WTC11 (cell line): ENCODE measurements around the gene TMED3.

ENCODE experiments used
- CBFB ChIP-seq: sonication (generic); formaldehyde crosslinking; IDR thresholded peaks from 2 replicates; pipeline ENCODE4 v1.8.1; 2022; ENCODE audit warnings: mild to moderate bottlenecking, low read depth, missing genetic modification reagents
- CREM ChIP-seq: sonication (generic); formaldehyde crosslinking; IDR thresholded peaks from 2 replicates; pipeline ENCODE4 v1.8.1; 2022; ENCODE audit warnings: mild to moderate bottlenecking, missing genetic modification reagents, moderate library complexity
- FOXJ3 ChIP-seq: sonication (generic); formaldehyde crosslinking; IDR thresholded peaks from 2 replicates; pipeline ENCODE4 v1.9.0; 2021; ENCODE audit warnings: missing genetic modification reagents, mild to moderate bottlenecking, borderline replicate concordance
- SMAD3 ChIP-seq: sonication (generic); formaldehyde crosslinking; IDR thresholded peaks from 2 replicates; pipeline ENCODE4 v1.8.0; 2022; ENCODE audit warnings: missing genetic modification reagents, mild to moderate bottlenecking, borderline replicate concordance
- TEAD4 ChIP-seq: sonication (generic); formaldehyde crosslinking; IDR thresholded peaks from 2 replicates; pipeline ENCODE4 v1.8.0; 2022; ENCODE audit warnings: mild to moderate bottlenecking, missing genetic modification reagents
- ZNF232 ChIP-seq: sonication (generic); formaldehyde crosslinking; IDR thresholded peaks from 2 replicates; pipeline ENCODE4 v1.8.0; 2022; ENCODE audit warnings: mild to moderate bottlenecking, missing genetic modification reagents
- TF ChIP-seq, protein P1 (sequence below): fragments of 200-600 bp; IDR thresholded peaks from 2 replicates; pipeline ENCODE4 v1.8.0; 2022; ENCODE audit warnings: antibody characterized with exemption
- TF ChIP-seq, protein P2 (sequence below): sonication (generic); formaldehyde crosslinking; IDR thresholded peaks from 2 replicates; pipeline ENCODE4 v1.8.1; 2022; ENCODE audit warnings: low read depth, missing genetic modification reagents, borderline replicate concordance

DNA sequence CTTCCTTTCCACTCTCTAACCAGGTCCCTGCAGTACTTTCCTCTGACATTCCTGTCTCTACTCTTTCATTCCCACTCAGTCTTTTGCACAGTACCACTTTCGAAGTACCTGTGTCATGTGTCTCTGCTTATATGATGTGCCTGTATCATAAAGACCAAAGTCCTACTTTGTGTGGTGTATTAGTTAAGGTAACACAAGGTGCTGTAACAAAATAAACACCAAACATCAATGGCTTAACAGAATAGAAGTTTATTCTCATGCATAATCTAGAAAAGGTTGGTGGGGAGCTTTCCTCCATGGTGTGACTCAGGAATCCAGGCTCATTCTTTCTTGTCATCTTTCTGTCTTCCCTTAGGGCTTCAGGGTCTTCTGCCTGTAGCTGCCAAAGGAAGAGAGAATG is 3.3 kb downstream of the TMED3 start:
- TF ChIP-seq CBFB (CRISPR knock-in tag) (no peak), ZNF232 (no peak), SMAD3 (CRISPR knock-in tag) (no peak), CREM (CRISPR knock-in tag) (no peak), FOXJ3 (CRISPR knock-in tag) (no peak), TEAD4 (CRISPR knock-in tag) (no peak)
- TF ChIP-seq, protein P1, sequence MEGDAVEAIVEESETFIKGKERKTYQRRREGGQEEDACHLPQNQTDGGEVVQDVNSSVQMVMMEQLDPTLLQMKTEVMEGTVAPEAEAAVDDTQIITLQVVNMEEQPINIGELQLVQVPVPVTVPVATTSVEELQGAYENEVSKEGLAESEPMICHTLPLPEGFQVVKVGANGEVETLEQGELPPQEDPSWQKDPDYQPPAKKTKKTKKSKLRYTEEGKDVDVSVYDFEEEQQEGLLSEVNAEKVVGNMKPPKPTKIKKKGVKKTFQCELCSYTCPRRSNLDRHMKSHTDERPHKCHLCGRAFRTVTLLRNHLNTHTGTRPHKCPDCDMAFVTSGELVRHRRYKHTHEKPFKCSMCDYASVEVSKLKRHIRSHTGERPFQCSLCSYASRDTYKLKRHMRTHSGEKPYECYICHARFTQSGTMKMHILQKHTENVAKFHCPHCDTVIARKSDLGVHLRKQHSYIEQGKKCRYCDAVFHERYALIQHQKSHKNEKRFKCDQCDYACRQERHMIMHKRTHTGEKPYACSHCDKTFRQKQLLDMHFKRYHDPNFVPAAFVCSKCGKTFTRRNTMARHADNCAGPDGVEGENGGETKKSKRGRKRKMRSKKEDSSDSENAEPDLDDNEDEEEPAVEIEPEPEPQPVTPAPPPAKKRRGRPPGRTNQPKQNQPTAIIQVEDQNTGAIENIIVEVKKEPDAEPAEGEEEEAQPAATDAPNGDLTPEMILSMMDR, result no peak
- TF ChIP-seq, protein P2, sequence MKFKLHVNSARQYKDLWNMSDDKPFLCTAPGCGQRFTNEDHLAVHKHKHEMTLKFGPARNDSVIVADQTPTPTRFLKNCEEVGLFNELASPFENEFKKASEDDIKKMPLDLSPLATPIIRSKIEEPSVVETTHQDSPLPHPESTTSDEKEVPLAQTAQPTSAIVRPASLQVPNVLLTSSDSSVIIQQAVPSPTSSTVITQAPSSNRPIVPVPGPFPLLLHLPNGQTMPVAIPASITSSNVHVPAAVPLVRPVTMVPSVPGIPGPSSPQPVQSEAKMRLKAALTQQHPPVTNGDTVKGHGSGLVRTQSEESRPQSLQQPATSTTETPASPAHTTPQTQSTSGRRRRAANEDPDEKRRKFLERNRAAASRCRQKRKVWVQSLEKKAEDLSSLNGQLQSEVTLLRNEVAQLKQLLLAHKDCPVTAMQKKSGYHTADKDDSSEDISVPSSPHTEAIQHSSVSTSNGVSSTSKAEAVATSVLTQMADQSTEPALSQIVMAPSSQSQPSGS (CRISPR knock-in tag), result no peak
